ENCODE results near the gene COPB1. TPM values are rescaled to one million over a fixed set of nuclear protein-coding genes. Genes with fewer than 3 reads are reported as not detected.

COPB1 gene
- total and polyA plus RNA-seq, 8 donors = 31.4 to 58.0 (median 44.9) TPM

DNA sequence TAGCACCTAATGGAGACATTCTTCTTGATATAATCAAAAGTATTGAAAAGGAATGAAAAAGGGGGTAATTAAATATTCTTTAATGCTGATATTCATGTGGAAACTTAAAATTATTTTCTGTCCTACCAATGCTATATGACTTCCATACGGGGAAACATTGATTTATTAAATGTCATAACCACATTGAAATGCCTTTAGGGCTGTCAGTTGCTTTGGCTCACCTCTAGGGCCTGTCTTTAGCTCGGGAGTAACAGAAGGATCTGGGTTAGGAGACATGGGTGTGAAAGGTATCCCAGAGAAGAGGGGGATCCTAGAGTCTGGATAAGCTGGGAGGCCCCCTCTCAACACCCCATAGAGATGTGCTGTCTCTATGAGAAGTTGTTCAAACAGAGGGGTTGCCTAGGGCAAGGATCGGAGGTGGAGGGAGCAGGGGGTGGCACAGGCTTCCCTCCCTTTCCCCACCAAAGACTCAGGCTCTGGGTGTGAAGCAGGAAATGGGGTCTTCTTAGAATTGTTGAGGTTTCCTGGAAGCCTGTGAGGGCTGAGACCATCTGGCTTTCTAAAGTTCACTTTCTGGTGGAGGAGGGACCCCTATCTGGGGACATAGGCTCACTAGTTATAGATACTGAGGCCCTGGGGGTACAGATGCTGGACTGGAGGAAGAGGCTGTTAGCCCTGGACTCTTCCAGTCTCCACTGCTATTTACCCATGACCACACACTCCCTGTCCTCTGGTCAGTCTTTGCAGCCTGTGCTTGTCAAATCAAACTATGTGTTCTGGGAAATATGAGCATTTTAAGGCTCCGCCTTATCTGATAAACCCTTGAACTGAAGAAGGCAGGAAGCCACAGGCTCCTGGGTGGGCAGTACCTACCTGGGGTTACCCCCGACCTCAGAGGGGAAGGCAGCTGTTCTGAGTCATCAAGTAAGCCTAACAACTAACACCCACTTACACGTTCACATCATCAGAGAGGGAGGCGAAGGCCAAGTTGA, 84.8 kb downstream of the COPB1 start:
- ATAC-seq = no peak

GRCh38 chr11:14413307-14414069, 86.1 kb downstream of the COPB1 start:
- no peak overlapping the region for H3K4me3 ChIP-seq
- intact Hi-C loops (cut with DNase I) = no loop called here
- no peaks in the 10 kb centered on the region for H3K36me3 ChIP-seq
- DNase-seq = no peak
- peak in 2 of 4 donors; percentile 34 to 46 for ATAC-seq
- peaks cover 0 to 4% (median 0%) of the 10 kb centered on the region in 3 donors for H3K4me1 ChIP-seq
- no peaks in the 10 kb centered on the region for H3K27me3 ChIP-seq
- TF ChIP-seq CTCF (IDR thresholded peaks at IDR 0.05) = no peak
- 85 to 86% methylated on average over 4 of the region's 4 CpGs for WGBS, 2 donors
- no peak overlapping the region for H3K27ac ChIP-seq
- H3K9me3 ChIP-seq = no peaks in the 10 kb centered on the region
- no peak for FAIRE-seq

More for the DNA sequence above, 84.8 kb downstream of the COPB1 start:
- Histone ChIP-seq H3K4me3 (no peak overlapping the region), H3K4me1 (peaks cover 0 to 3% (median 0%) of the 10 kb centered on the region in 3 donors), H3K27ac (no peak overlapping the region), H3K9me3 (no peaks in the 10 kb centered on the region), H3K27me3 (no peaks in the 10 kb centered on the region), H3K36me3 (no peaks in the 10 kb centered on the region)
- no peak for DNase-seq
- TF ChIP-seq CTCF (IDR thresholded peaks at IDR 0.05) = no peak
- intact Hi-C loops (cut with DNase I) = no loop called here
- 58 to 63% methylated on average over 7 of the region's 7 CpGs for WGBS, 2 donors
- no peak for FAIRE-seq

DNA sequence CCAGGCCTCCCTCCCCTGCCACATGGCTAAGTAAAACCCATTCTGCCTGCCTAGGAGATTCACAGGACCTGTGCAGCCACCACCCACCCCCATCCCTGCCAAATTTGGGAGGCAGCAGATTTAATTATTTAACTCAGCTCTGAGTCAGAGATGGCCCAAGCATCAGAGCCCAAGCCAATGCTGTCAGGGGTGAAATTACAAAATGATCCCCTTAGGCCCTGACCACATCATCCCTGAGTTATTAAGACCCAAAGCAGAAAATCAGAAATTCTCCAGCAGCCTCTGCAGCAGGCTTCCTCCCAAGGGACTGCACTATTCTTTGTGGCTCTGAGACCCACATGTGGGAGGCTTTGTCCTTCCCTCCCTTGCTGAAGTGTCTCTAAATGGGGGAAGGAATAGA, 87.8 kb downstream of the COPB1 start:
- Histone ChIP-seq H3K9me3 (no peaks in the 10 kb centered on the region), H3K4me1 (peaks cover 0 to 4% (median 0%) of the 10 kb centered on the region in 3 donors), H3K27ac (no peak overlapping the region), H3K4me3 (no peak overlapping the region), H3K36me3 (no peaks in the 10 kb centered on the region), H3K27me3 (no peaks in the 10 kb centered on the region)
- no peak for TF ChIP-seq CTCF (IDR thresholded peaks at IDR 0.05)
- no peak for FAIRE-seq
- ATAC-seq = peak in 2 of 4 donors; percentile 51 to 58
- intact Hi-C loops (cut with DNase I) = no loop called here
- no peak for DNase-seq

GRCh38 chr11:14409891-14410290, 89.7 kb downstream of the COPB1 start:
- peak in 2 of 4 donors; percentile 45 to 55 for ATAC-seq

More at GRCh38 chr11:14409891-14410290, 89.7 kb downstream of the COPB1 start:
- H3K4me3 ChIP-seq = no peak overlapping the region
- no peak for DNase-seq
- TF ChIP-seq CTCF (IDR thresholded peaks at IDR 0.05) = no peak
- WGBS, 2 donors = 33 to 37% methylated on average over 3 of the region's 3 CpGs
- intact Hi-C loops (cut with DNase I) = no loop called here
- no peak overlapping the region for H3K27ac ChIP-seq
- H3K9me3 ChIP-seq = no peaks in the 10 kb centered on the region
- no peaks in the 10 kb centered on the region for H3K27me3 ChIP-seq
- peaks cover 0 to 4% (median 0%) of the 10 kb centered on the region in 3 donors for H3K4me1 ChIP-seq
- no peak for FAIRE-seq
- no peaks in the 10 kb centered on the region for H3K36me3 ChIP-seq

All from pancreas (tissue), 10 donors.